Keratinocyte (primary cell): Measurements from ENCODE around the gene ZNF568. TPM values are rescaled to one million over a fixed set of nuclear protein-coding genes. Genes with fewer than 3 reads are reported as not detected.

Experiments
- DNase-seq: peaks from one replicate; pipeline ENCODE4 v3.0.0-alpha.2; 2011; ENCODE audit warnings: low read depth, missing footprints, low spot score
- FAIRE-seq: peaks from 2 replicates; lab custom pipeline; 2011; peaks lifted over from hg19 to GRCh38; lab: Jason Lieb, UNC
- H2AFZ ChIP-seq: 2 replicates; pipeline ENCODE4 v1.6.0; 2012; ENCODE audit warnings: low read length, control low read depth, inconsistent platforms; ENCODE audit not compliant: control insufficient read depth
- H3K27ac ChIP-seq: 2 replicates; pipeline ENCODE4 v1.5.1; 2011; ENCODE audit warnings: low read length; ENCODE audit not compliant: control insufficient read depth, insufficient read depth
- H3K27me3 ChIP-seq: 3 replicates; pipeline ENCODE4 v1.6.0; 2011; ENCODE audit warnings: low read length; ENCODE audit not compliant: control insufficient read depth, insufficient read depth; ENCODE audit errors: extremely low read depth
- H3K36me3 ChIP-seq, 2 experiments: 2 replicates in 1 of 2; 3 replicates in 1 of 2; pipeline ENCODE4 v1.5.1; 2011; ENCODE audit warnings: low read length in 2 of 2, mild to moderate bottlenecking in 1 of 2; ENCODE audit not compliant: control insufficient read depth in 2 of 2, insufficient read depth in 2 of 2; ENCODE audit errors: extremely low read depth in 1 of 2
- H3K4me1 ChIP-seq: 3 replicates; pipeline ENCODE4 v1.5.1; 2011; ENCODE audit warnings: low read length; ENCODE audit not compliant: control insufficient read depth, insufficient read depth; ENCODE audit errors: extremely low read depth
- H3K4me2 ChIP-seq: 3 replicates; pipeline ENCODE4 v1.6.0; 2011; ENCODE audit warnings: low read depth, low read length; ENCODE audit not compliant: control insufficient read depth, insufficient read depth; ENCODE audit errors: extremely low read depth
- H3K4me3 ChIP-seq, 3 experiments: fragments of 200-600 bp in 1 of 3; sonication (generic) in 1 of 3; 2 replicates in 2 of 3; 3 replicates in 1 of 3; pipeline ENCODE4 v1.5.1; 2011 to 2016; ENCODE audit warnings: low read length in 3 of 3, mild to moderate bottlenecking in 3 of 3, control low read depth in 2 of 3, inconsistent platforms in 1 of 3, low read depth in 1 of 3, mixed read lengths in 1 of 3, mixed run types in 1 of 3, moderate library complexity in 1 of 3; ENCODE audit not compliant: control insufficient read depth in 2 of 3, insufficient read depth in 2 of 3; ENCODE audit errors: extremely low read depth in 1 of 3
- H3K79me2 ChIP-seq: 2 replicates; pipeline ENCODE4 v1.6.0; 2012; ENCODE audit warnings: low read length; ENCODE audit not compliant: control insufficient read depth, insufficient read depth
- H3K9ac ChIP-seq: 3 replicates; pipeline ENCODE4 v1.6.0; 2011; ENCODE audit warnings: low read length; ENCODE audit not compliant: control insufficient read depth, insufficient read depth; ENCODE audit errors: extremely low read depth
- H3K9me1 ChIP-seq: 3 replicates; pipeline ENCODE4 v1.6.0; 2011; ENCODE audit warnings: low read length; ENCODE audit not compliant: control insufficient read depth, insufficient read depth; ENCODE audit errors: extremely low read depth
- H3K9me3 ChIP-seq: 2 replicates; pipeline ENCODE4 v1.5.1; 2012; ENCODE audit warnings: low read depth, low read length; ENCODE audit not compliant: control insufficient read depth
- H4K20me1 ChIP-seq: 3 replicates; pipeline ENCODE4 v1.6.0; 2011; ENCODE audit warnings: low read length; ENCODE audit not compliant: control insufficient read depth, insufficient read depth; ENCODE audit errors: extremely low read depth
- CTCF ChIP-seq, 3 experiments: IDR thresholded peaks in 1 of 3; conservative IDR thresholded peaks in 1 of 3; optimal IDR thresholded peaks in 1 of 3; 2 replicates in 2 of 3; 3 replicates in 1 of 3; pipeline versions ENCODE3 to v1.5.1; 2011; ENCODE audit warnings: low read length in 3 of 3, mild to moderate bottlenecking in 3 of 3, moderate library complexity in 2 of 3, control low read depth in 1 of 3, inconsistent platforms in 1 of 3; ENCODE audit not compliant: insufficient read depth in 2 of 3; ENCODE audit errors: extremely low read depth in 1 of 3
- EZH2 ChIP-seq: IDR thresholded peaks from one replicate; pipeline ENCODE4 v1.6.1; 2012; ENCODE audit warnings: inconsistent platforms, mild to moderate bottlenecking, low read length, moderate library complexity
- dilution Hi-C: fragments of 300-500 bp; cut with MboI; formaldehyde crosslinking; loops from one replicate; pipeline ENCODE4 v1.7.0; 2020; ENCODE audit warnings: low sequenced_read_pairs; ENCODE audit not compliant: extremely low pct_ligation_motif_present
- polyA plus RNA-seq, 5 experiments: library from polyadenylated mRNA; depleted of rRNA in 3 of 5; stranded (reverse) in 3 of 5; stranded (forward) in 1 of 5; unstranded in 1 of 5; fragments of >200 nt; gene quantifications; 1 replicate in 1 of 5; 2 replicates in 3 of 5; 3 replicates in 1 of 5; pipeline versions ENCODE4 v1.2.1 to v1.2.3, GENCODE V29; 2011 to 2012; ENCODE audit warnings: missing spikeins in 2 of 5, low read depth in 1 of 5, low replicate concordance in 1 of 5

Gene ZNF568
- polyA plus RNA-seq, 1 donor (not counting 4 experiments of a cell fraction or from before 2014, with no cell fraction given), result 4.1 TPM

- Histone ChIP-seq H3K27ac (no peak overlapping the region), H3K9ac (no peak overlapping the region), H3K79me2 (no peaks in the 10 kb centered on the region), H3K27me3 (no peaks in the 10 kb centered on the region), H3K36me3 (peaks cover 0 to 2% of the 10 kb centered on the region in 2 experiments), H3K4me1 (no peaks in the 10 kb centered on the region), H3K9me1 (no peaks in the 10 kb centered on the region), H3K4me3 (no peak overlapping the region), H4K20me1 (no peaks in the 10 kb centered on the region), H2AFZ (no peak overlapping the region), H3K9me3 (peaks cover 9% of the 10 kb centered on the region), H3K4me2 (no peak overlapping the region)
- no peak for TF ChIP-seq CTCF (optimal IDR thresholded peaks at IDR 0.05 in 1 of 3, IDR thresholded peaks at IDR 0.05 in 1 of 3, conservative IDR thresholded peaks at IDR 0.05 in 1 of 3; ENCODE audit: extremely low read depth in 1 of 3, insufficient read depth in 2 of 3, low read length in 3 of 3)
- no peak for TF ChIP-seq EZH2
- FAIRE-seq, result no peak
- DNase-seq, result no peak
- dilution Hi-C loops, result no loop called here
Observed at GRCh38 chr19:36997152-36997842, 81.2 kb downstream of the ZNF568 start.

- no peaks in the 10 kb centered on the region for H3K4me1 ChIP-seq
- H2AFZ ChIP-seq, result no peak overlapping the region
- H3K4me2 ChIP-seq, result no peak overlapping the region
- no peak for TF ChIP-seq EZH2
- no peak for TF ChIP-seq CTCF (optimal IDR thresholded peaks at IDR 0.05 in 1 of 3, IDR thresholded peaks at IDR 0.05 in 1 of 3, conservative IDR thresholded peaks at IDR 0.05 in 1 of 3; ENCODE audit: extremely low read depth in 1 of 3, insufficient read depth in 2 of 3, low read length in 3 of 3)
- FAIRE-seq, result no peak
- no peak overlapping the region for H3K4me3 ChIP-seq
- no peak for DNase-seq
- H3K9me1 ChIP-seq, result no peaks in the 10 kb centered on the region
- no peaks in the 10 kb centered on the region for H4K20me1 ChIP-seq
- H3K9ac ChIP-seq, result no peak overlapping the region
- peaks cover 9% of the 10 kb centered on the region for H3K9me3 ChIP-seq
- no peaks in the 10 kb centered on the region for H3K79me2 ChIP-seq
- peaks cover 0 to 2% of the 10 kb centered on the region in 2 experiments for H3K36me3 ChIP-seq
- no peaks in the 10 kb centered on the region for H3K27me3 ChIP-seq
- dilution Hi-C loops, result no loop called here
- no peak overlapping the region for H3K27ac ChIP-seq
Observed at GRCh38 chr19:36997843-36998235, 81.7 kb downstream of the ZNF568 start.
